Mucosa of descending colon (tissue), 3 donors: ENCODE data around the gene OR1E1. TPM values are rescaled to one million over a fixed set of nuclear protein-coding genes. Genes with fewer than 3 reads are reported as not detected.
"Not testable (repeated sequence)": the region's sequence is repeated elsewhere in the genome, so short reads cannot be mapped to it uniquely, and the experiment has no call there.

ENCODE experiments used
- ATAC-seq: fragments of 200-7000 bp; cut with Tn5 transposase; one replicate; pipeline ENCODE4 v1.9.1; 2020; ENCODE audit warnings: mild to moderate bottlenecking, moderate library complexity
- DNase-seq, 3 donors: peaks; one replicate each; pipeline ENCODE4 v3.0.0-alpha.2; 2020
- H3K36me3 ChIP-seq: fragments of 200-600 bp; one replicate; pipeline ENCODE4 v1.8.0; 2021; ENCODE audit warnings: low read depth, mild to moderate bottlenecking
- H3K4me1 ChIP-seq: fragments of 200-600 bp; one replicate; pipeline ENCODE4 v1.8.0; 2021; ENCODE audit warnings: low read depth, mild to moderate bottlenecking
- H3K4me3 ChIP-seq: fragments of 200-600 bp; one replicate; pipeline ENCODE4 v1.8.0; 2021; ENCODE audit warnings: mild to moderate bottlenecking
- H3K9me3 ChIP-seq: fragments of 200-600 bp; one replicate; pipeline ENCODE4 v1.8.0; 2021; ENCODE audit warnings: mild to moderate bottlenecking
- CTCF ChIP-seq: fragments of 200-600 bp; IDR thresholded peaks from one replicate; pipeline ENCODE4 v1.8.0; 2022; ENCODE audit warnings: antibody characterized with exemption, mild to moderate bottlenecking
- intact Hi-C, 2 donors: fragments of 100-400 bp; cut with DNase I in 1 of 2; cut with micrococcal nuclease in 1 of 2; formaldehyde crosslinking; loops; one replicate each; pipeline versions ENCODE4 v1.11.0 to v1.11.1; 2022; cut with DNase I, micrococcal nuclease
- total RNA-seq, 3 donors: library from RNA; stranded (reverse); fragmentation: NEBNext Ultra II Directional in 2 of 3; extraction: Animal tissue kit (Norgen Biotek cat#: 25700) in 2 of 3; gene quantifications; one replicate each; pipeline versions ENCODE4 v1.2.1 to v1.2.4, GENCODE V29; 2021 to 2023
- donor health status: DM: no; HTN: no; CAD: no; lungs with moderate emphysema.
- donor health status: DM: no; HTN: no; CAD: no.
- donor health status: DM: no; HTN: yes; CAD: no.

Gene OR1E1
- total RNA-seq, 3 donors from 2014 or later, result not detected

GRCh38 chr17:3418222-3418621 is 20.0 kb upstream of the OR1E1 start:
- Histone ChIP-seq H3K4me3 (no peak overlapping the region), H3K9me3 (no peaks in the 10 kb centered on the region), H3K4me1 (no peaks in the 10 kb centered on the region), H3K36me3 (no peaks in the 10 kb centered on the region)
- TF ChIP-seq CTCF, result no peak
- ATAC-seq (no peak), DNase-seq (no peak)
- intact Hi-C loops, result no loop called here

GRCh38 chr17:3415610-3416009 is 17.4 kb upstream of the OR1E1 start:
- Histone ChIP-seq H3K4me1 (no peaks in the 10 kb centered on the region), H3K9me3 (no peaks in the 10 kb centered on the region), H3K36me3 (no peaks in the 10 kb centered on the region), H3K4me3 (no peak overlapping the region)
- intact Hi-C loops, result no loop called here
- no peak for ATAC-seq
- no peak for DNase-seq
- no peak for TF ChIP-seq CTCF

- H3K4me1 ChIP-seq, ATAC-seq, H3K36me3 ChIP-seq, intact Hi-C loops, H3K4me3 ChIP-seq, DNase-seq, H3K9me3 ChIP-seq: not testable (repeated sequence)
Observed at GRCh38 chr17:3412216-3412615, 14.0 kb upstream of the OR1E1 start.

DNA sequence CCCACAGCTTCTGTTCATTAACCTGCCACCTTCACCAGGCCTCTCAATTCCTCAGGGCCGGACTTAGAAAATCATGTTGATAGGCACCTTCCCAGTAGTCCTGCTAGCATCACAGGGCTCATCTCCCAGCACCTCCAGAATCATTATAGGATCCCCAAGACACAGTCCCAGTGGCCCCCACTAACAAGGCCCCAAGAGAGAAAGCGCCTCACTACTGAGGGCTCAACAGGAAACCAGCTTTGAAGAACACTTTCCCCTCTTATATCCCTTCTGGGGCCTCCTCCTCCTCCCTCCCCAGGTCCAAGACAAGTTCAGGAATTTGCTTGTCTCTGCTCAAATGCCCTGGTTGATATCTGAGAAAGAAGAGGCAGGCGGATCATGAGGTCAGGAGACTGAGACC is 12.9 kb upstream of the OR1E1 start, which contains the start of gene OR3A3:
OR3A3 (plus strand) TSS at position 301 of the 400 bp plus-strand sequence.
- no peak for ATAC-seq

GRCh38 chr17:3403856-3404255 is 5.6 kb upstream of the OR1E1 start:
- H3K4me1 ChIP-seq, H3K9me3 ChIP-seq, H3K4me3 ChIP-seq, intact Hi-C loops, ATAC-seq, H3K36me3 ChIP-seq, DNase-seq: not testable (repeated sequence)

More for the DNA sequence above, 12.9 kb upstream of the OR1E1 start, which contains the start of gene OR3A3:
- TF ChIP-seq CTCF, result no peak
- Histone ChIP-seq H3K36me3 (no peaks in the 10 kb centered on the region), H3K4me3 (no peak within 1 kb of the TSS), H3K9me3 (no peaks in the 10 kb centered on the region), H3K4me1 (no peaks in the 10 kb centered on the region)
- intact Hi-C loops, result no loop called here
- no peak for DNase-seq

- H3K4me1 ChIP-seq, result no peaks in the 10 kb centered on the region
- intact Hi-C loops, result no loop called here
- TF ChIP-seq CTCF, result no peak
- no peak overlapping the region for H3K4me3 ChIP-seq
- ATAC-seq (no peak), DNase-seq (no peak)
- no peaks in the 10 kb centered on the region for H3K36me3 ChIP-seq
- H3K9me3 ChIP-seq, result no peaks in the 10 kb centered on the region
Observed at GRCh38 chr17:3401786-3402185, 3.6 kb upstream of the OR1E1 start.

DNA sequence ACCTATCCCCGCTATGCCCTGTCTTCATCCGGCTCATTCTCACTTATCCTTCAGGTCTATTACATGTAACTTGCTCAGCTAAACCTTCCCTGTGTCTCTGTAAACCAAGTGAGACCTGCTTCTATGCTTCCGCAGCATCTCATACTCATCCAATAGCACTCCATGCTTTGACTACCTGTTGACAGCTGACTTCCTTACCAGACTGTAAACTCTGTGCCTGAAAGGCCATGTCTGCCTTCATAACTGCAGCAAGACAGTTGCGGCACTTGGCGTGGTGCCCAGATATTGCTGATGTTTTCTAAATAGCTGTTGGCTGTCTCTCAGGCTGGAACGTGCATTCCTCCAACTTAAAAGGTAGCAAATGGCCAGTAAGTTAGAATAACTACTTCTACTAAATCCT is 1.8 kb upstream of the OR1E1 start:
- H3K4me1 ChIP-seq, result no peaks in the 10 kb centered on the region
- no peak for DNase-seq
- H3K36me3 ChIP-seq, result no peaks in the 10 kb centered on the region
- no peak for ATAC-seq
- TF ChIP-seq CTCF, result no peak
- intact Hi-C loops, result no loop called here
- no peaks in the 10 kb centered on the region for H3K9me3 ChIP-seq
- H3K4me3 ChIP-seq, result no peak overlapping the region

GRCh38 chr17:3397801-3398200 is 409 bp downstream of the OR1E1 start:
- H3K36me3 ChIP-seq, H3K9me3 ChIP-seq, H3K4me3 ChIP-seq, ATAC-seq, H3K4me1 ChIP-seq, intact Hi-C loops: not testable (repeated sequence)
- peak in 1 of 3 donors; percentile 2 for DNase-seq
